Fibroblast of mammary gland (primary cell): ENCODE data around the gene EN2.

Experiments used
- DNase-seq: peaks from one replicate; pipeline ENCODE4 v3.0.0-alpha.2; 2010; ENCODE audit warnings: low read depth
- H3K4me3 ChIP-seq: 2 replicates; pipeline ENCODE4 v1.5.1; 2011; ENCODE audit warnings: low read depth, mild to moderate bottlenecking, low read length, moderate library complexity; ENCODE audit not compliant: control insufficient read depth
- TF ChIP-seq, protein P1 (sequence below): conservative IDR thresholded peaks from 2 replicates; pipeline ENCODE4 v1.5.1; 2011; ENCODE audit warnings: low read depth, low read length, inconsistent platforms; ENCODE audit not compliant: control insufficient read depth, insufficient read depth

The EN2 gene

DNA sequence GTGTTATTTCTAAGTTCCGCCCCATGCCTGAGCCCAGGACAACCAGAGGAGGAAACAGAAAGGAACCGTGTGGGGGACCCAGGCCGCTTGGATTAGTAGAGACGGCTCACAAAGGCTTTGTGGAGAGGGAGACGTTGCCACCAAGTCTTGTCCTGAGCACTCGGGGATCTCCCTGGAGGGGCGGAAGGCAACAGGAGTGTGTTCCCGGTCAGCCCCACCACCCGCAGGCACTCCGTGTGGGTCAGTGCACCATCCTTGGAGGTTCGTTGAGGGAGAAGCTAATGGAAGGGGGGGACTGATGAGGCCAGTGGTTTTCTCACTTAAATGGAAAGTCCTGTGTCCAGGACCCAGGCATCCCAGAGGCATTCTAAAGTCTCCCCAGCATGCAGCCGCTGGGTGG is 26.7 kb upstream of the EN2 start:
- H3K4me3 ChIP-seq = no peak overlapping the region
- TF ChIP-seq, protein P1, sequence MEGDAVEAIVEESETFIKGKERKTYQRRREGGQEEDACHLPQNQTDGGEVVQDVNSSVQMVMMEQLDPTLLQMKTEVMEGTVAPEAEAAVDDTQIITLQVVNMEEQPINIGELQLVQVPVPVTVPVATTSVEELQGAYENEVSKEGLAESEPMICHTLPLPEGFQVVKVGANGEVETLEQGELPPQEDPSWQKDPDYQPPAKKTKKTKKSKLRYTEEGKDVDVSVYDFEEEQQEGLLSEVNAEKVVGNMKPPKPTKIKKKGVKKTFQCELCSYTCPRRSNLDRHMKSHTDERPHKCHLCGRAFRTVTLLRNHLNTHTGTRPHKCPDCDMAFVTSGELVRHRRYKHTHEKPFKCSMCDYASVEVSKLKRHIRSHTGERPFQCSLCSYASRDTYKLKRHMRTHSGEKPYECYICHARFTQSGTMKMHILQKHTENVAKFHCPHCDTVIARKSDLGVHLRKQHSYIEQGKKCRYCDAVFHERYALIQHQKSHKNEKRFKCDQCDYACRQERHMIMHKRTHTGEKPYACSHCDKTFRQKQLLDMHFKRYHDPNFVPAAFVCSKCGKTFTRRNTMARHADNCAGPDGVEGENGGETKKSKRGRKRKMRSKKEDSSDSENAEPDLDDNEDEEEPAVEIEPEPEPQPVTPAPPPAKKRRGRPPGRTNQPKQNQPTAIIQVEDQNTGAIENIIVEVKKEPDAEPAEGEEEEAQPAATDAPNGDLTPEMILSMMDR = no peak
- no peak for DNase-seq

DNA sequence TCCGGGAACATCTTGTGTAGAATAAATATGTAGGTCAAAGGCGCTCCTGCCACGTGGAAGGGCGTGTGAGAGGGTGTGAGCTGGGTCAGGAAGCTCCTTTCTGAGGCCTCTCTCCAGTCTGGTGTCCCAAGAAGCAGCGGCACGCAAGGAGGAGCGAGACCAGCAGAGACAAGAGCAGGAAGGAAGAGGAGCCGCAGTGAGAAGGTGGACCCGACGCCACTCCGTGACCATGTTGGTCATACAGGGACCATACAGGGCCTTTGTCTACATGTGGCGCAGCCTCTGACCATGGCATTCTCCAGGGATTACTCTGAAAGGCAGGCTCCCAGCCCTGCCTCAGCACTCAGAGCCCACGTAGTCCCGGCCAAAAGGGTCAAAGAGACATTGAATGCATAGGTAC is 26.2 kb upstream of the EN2 start:
- no peak overlapping the region for H3K4me3 ChIP-seq
- TF ChIP-seq, protein P1 = no peak
- DNase-seq = no peak

DNA sequence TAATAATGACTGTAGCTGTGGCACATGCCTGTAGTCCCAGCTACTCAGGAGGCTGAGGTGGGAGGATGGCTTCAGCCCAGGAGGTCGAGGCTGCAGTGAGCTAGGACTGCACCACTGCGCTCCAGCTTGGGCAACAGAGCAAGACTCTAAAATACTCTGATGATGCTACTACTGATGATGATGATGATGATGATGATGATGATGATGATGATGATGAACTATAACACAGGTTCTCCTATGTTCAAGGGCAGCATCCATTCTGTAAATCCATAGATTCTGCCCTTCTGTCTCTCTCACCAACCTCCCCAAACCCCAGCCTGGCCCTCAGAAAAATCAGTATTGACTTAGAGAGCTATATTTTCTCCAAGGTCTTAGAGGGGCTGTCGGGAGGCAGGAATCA is 22.8 kb upstream of the EN2 start:
- no peak overlapping the region for H3K4me3 ChIP-seq
- TF ChIP-seq, protein P1 = no peak
- no peak for DNase-seq

DNA sequence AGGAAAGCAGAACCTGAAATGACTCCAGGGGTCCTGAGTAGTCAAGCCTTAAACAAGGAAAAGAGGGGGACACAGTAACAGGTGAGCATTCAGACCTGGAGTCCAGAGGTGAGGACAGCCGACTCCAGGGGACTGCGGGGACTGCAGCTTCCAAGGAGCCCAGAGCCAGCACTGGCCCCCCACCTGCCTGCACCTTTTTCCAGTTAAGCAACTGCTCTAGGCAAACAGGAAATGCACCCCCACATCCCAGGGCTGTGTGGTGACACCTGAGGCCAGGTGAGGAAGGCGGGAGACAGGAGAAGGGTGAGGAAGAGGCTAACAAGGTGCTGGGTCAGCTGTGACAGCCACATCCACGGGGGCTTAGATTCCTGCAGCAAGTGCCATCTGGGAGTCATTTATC is 20.1 kb upstream of the EN2 start:
- H3K4me3 ChIP-seq = no peak overlapping the region
- TF ChIP-seq, protein P1 = no peak
- no peak for DNase-seq

DNA sequence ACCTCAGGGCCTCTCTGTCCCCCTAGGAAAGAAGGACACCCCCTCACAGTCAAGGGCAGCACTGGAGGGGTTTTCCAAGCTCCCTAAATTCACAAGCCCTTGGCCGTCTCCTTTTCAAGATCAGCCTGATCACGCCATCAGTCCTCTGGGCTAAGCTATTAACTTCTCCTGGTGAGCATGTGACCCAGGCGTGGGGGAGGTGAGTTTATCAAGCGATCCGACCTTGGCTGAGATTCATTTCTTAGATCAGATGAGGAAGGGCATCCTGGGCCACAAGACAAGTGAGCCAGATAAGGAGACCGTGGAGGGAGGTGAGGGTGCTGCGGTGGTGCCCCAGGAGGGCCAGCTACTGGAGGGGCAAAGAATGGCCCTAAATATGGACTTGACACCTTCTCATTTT is 19.2 kb upstream of the EN2 start:
- H3K4me3 ChIP-seq = no peak overlapping the region
- TF ChIP-seq, protein P1 = no peak
- DNase-seq = no peak

DNA sequence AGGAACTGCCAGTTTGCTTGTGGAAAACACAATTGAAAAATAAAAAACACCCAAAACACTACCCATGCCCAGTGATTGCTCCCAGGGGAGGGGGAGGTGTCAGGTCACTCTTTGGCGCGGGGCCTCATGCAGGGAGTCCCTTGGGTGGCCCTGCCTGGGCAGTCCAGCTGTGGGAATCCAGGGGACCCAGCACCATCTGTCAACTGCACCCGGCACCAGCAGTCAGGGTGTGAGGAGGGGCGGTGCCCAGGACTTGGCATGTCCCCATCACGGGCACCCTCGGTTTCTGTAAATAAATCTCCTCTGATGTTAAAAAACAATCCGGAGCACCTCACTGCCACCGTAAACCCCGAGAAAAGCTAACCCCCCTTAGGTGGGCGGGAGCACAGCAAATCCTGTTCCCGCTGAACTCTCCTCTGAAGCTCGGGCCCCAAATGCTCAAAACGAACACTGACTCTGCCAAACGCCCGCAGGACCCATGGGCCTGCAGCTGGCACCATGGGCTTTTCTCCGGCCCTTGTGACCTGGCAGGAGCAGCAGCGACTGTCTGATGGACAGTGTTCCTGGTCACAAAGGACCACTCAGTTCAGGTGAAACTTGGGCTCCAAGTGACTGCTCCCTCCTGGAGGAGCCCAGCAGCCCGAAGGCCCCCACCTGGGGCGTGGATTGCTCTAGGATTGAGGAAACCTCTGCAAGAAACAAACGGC is 18.5 kb upstream of the EN2 start:
- H3K4me3 ChIP-seq = no peak overlapping the region
- DNase-seq = no peak
- TF ChIP-seq, protein P1 = no peak

DNA sequence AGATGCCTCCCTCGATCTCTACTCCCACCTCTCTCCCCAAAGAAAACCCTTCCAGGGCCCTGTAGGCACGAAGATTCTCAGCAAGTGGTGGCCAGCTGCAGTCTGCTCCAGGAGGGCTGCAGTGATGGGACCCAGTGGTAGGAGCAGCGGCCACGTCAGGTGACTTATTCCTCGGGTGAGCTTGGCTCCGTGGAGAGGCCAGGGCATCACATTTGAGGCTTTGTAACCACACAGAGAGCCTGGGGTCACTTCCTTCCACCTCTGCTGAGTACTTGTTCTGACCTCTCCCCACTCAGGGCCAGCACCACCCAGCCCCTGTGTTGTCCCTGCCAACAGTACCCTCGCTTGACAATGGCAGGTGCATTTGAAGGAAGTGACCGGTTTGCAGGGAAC is 17.9 kb upstream of the EN2 start:
- no peak overlapping the region for H3K4me3 ChIP-seq
- TF ChIP-seq, protein P1 = no peak
- no peak for DNase-seq
